ENCODE data around the gene CAPN15. TPM values are rescaled to one million over a fixed set of nuclear protein-coding genes. Genes with fewer than 3 reads are reported as not detected.

CAPN15 gene
- polyA plus RNA-seq, 2 donors: 28.4 to 47.6 TPM

DNA sequence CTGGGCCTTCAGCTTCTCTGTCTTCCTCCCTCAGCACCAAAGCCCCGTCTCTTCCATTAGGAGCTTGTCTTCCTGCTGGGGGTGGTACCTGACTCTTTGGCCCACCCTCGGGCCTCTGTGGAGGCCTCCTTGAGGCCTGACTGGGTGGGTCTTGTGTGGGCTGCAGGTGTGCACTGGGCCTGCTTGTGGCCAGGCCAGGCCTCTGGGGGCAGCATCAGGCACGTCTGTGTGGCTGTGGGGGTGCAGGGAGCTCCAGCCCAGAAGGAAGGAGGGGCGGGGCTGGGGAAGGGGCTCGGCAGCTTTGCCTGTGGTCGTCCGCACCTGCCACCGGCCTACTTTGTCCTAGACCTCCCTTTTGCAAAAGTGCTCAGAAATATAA, 49.3 kb downstream of the CAPN15 start:
- H3K27me3 ChIP-seq (ENCODE audit: control insufficient read depth in 1 of 2, insufficient read depth in 2 of 2, low read length in 2 of 2): no peaks in the 10 kb centered on the region
- H3K36me3 ChIP-seq (ENCODE audit: control insufficient read depth in 2 of 2, insufficient read depth in 2 of 2, low read length in 1 of 2): peaks cover 0 to 25% of the 10 kb centered on the region in 2 donors
- H3K4me3 ChIP-seq (ENCODE audit: low read depth in 1 of 2, low read length in 2 of 2): no peak overlapping the region
- no peak overlapping the region for H3K27ac ChIP-seq (ENCODE audit: low read depth in 2 of 2, low read length in 1 of 2)
- H3K4me1 ChIP-seq (ENCODE audit: control insufficient read depth in 2 of 2, insufficient read depth in 2 of 2, low read length in 1 of 2): peaks cover 0 to 3% of the 10 kb centered on the region in 2 donors
- WGBS, 2 donors: 60 to 69% methylated on average over 8 of the region's 8 CpGs
- H3K9me3 ChIP-seq (ENCODE audit: control insufficient read depth in 2 of 2, insufficient read depth in 1 of 2, low read depth in 1 of 2, low read length in 1 of 2): no peaks in the 10 kb centered on the region

DNA sequence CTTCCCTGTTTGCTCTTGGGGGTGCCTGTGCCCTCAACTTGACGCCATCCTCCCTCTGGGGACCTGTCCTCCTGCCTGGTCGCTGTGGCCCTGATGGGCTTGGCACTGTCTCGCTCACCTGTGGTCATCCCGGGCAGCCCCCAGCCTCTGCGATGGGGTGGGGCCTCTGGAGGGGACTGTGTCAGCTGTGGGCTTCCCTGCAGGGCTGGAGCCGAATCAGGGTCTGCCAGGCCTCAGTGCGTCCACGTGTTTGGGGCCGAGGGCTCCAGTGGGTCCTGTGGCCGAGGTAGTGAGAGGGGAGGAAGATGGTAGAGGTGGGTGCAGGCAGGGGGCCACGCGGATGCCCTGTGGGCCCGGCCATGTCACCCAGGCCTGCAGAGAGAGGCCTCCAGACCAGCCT, 50.3 kb downstream of the CAPN15 start:
- Histone ChIP-seq H3K9me3 (ENCODE audit: control insufficient read depth in 2 of 2, insufficient read depth in 1 of 2, low read depth in 1 of 2, low read length in 1 of 2) (no peaks in the 10 kb centered on the region), H3K36me3 (ENCODE audit: control insufficient read depth in 2 of 2, insufficient read depth in 2 of 2, low read length in 1 of 2) (peaks cover 0 to 22% of the 10 kb centered on the region in 2 donors), H3K27me3 (ENCODE audit: control insufficient read depth in 1 of 2, insufficient read depth in 2 of 2, low read length in 2 of 2) (no peaks in the 10 kb centered on the region), H3K4me1 (ENCODE audit: control insufficient read depth in 2 of 2, insufficient read depth in 2 of 2, low read length in 1 of 2) (peaks cover 0 to 3% of the 10 kb centered on the region in 2 donors), H3K27ac (ENCODE audit: low read depth in 2 of 2, low read length in 1 of 2) (no peak overlapping the region), H3K4me3 (ENCODE audit: low read depth in 1 of 2, low read length in 2 of 2) (no peak overlapping the region)
- 91 to 95% methylated on average over 13 of the region's 13 CpGs for WGBS, 2 donors

DNA sequence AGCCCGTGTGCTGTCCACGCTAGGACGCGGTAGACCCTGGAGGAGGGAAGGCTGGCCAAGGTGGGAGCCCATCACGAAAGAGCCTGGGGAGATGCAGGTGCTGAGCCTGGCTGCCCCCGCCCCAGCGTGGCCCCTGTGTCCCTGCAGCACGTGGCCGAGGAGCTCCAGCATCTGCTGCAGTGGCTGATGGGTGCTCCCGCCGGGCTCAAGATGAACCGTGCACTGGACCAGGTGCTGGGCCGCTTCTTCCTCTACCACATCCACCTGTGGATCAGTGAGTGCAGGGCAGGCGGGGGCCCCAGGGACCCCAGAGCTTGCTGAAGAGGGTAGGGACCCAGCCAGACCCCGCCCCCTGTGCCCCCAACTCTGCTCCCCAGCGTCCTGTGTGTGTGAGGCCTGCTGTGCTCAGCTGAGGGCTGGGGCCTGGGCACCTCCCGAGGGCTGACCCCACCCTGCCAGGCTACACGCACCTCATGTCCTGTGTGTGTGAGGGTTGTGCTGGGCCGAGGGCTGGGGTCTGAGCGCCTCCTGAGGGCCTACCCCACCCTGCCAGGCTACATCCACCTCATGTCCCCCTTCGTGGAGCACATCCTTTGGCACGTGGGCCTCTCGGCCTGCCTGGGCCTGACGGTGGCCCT, 50.8 kb downstream of the CAPN15 start:
- WGBS, 2 donors: 86 to 87% methylated on average over 24 of the region's 24 CpGs
- H3K36me3 ChIP-seq (ENCODE audit: control insufficient read depth in 2 of 2, insufficient read depth in 2 of 2, low read length in 1 of 2): peaks cover 0 to 22% of the 10 kb centered on the region in 2 donors
- no peak overlapping the region for H3K4me3 ChIP-seq (ENCODE audit: low read depth in 1 of 2, low read length in 2 of 2)

DNA sequence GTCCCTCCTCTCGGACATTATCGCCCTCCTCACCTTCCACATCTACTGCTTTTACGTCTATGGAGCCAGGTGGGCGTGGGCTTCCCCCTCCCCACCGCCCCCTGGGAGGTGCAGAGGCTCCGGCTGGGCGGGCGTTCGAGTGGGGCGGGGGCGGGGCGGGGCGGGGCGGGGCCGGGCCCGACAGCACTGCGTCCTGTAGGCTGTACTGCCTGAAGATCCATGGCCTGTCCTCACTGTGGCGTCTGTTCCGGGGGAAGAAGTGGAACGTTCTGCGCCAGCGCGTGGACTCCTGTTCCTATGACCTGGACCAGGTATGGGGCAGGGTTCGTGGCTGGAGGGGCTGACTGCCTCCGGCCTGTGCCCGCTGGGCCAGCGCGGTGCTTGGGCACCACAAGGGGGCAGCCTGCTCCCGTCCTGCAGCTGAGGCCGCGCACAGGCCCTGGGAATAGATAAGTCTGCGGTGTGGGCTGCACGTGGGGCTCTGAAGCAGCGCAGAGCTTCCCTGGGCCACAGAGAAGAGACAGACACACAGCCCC, 51.4 kb downstream of the CAPN15 start:
- Histone ChIP-seq H3K27ac (ENCODE audit: low read depth in 2 of 2, low read length in 1 of 2) (no peak overlapping the region), H3K4me1 (ENCODE audit: control insufficient read depth in 2 of 2, insufficient read depth in 2 of 2, low read length in 1 of 2) (peaks cover 0 to 3% of the 10 kb centered on the region in 2 donors), H3K27me3 (ENCODE audit: control insufficient read depth in 1 of 2, insufficient read depth in 2 of 2, low read length in 2 of 2) (no peaks in the 10 kb centered on the region), H3K4me3 (ENCODE audit: low read depth in 1 of 2, low read length in 2 of 2) (no peak overlapping the region), H3K36me3 (ENCODE audit: control insufficient read depth in 2 of 2, insufficient read depth in 2 of 2, low read length in 1 of 2) (peaks cover 0 to 20% of the 10 kb centered on the region in 2 donors), H3K9me3 (ENCODE audit: control insufficient read depth in 2 of 2, insufficient read depth in 1 of 2, low read depth in 1 of 2, low read length in 1 of 2) (no peaks in the 10 kb centered on the region)
- WGBS, 2 donors: 19 to 39% methylated on average over 34 of the region's 34 CpGs

More for the DNA sequence above, 50.8 kb downstream of the CAPN15 start:
- Histone ChIP-seq H3K27me3 (ENCODE audit: control insufficient read depth in 1 of 2, insufficient read depth in 2 of 2, low read length in 2 of 2) (no peaks in the 10 kb centered on the region), H3K9me3 (ENCODE audit: control insufficient read depth in 2 of 2, insufficient read depth in 1 of 2, low read depth in 1 of 2, low read length in 1 of 2) (no peaks in the 10 kb centered on the region), H3K27ac (ENCODE audit: low read depth in 2 of 2, low read length in 1 of 2) (no peak overlapping the region), H3K4me1 (ENCODE audit: control insufficient read depth in 2 of 2, insufficient read depth in 2 of 2, low read length in 1 of 2) (peaks cover 0 to 3% of the 10 kb centered on the region in 2 donors)

DNA sequence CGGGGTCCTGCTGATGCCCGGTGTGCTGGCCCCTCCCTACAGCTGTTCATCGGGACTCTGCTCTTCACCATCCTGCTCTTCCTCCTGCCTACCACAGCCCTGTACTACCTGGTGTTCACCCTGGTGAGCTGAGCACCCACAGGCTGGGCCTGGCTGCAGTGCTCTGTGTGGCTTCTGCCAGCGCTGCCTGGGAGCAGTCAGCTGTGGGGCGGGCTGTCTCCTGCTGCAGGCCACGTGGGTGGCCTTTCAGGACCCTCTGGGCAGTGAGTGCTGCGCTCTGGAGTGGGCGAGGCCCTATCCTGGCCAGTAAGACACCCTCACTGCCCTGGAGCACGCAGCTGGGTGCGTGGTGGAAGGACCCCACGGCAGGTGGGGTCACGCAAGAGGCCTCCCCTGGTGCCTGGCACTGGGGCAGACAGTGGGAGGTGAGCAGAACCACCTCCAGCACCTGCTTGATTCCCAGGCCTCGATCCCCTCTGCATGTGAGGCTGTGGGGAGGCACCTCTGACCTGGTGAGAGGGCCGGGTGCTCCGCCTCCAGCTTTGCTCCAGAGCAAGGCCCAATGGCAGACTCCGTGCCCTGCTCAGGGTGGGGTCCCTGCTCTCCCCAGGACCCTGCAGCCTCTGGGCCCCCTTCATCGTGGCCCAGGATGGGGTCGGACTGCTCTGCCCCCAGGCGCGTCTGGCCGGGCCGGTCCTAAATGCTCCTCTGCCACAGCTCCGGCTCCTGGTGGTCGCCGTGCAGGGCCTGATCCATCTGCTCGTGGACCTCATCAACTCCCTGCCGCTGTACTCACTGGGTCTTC, 52.8 kb downstream of the CAPN15 start:
- H3K27ac ChIP-seq (ENCODE audit: low read depth in 2 of 2, low read length in 1 of 2): no peak overlapping the region
- peaks cover 0 to 7% of the 10 kb centered on the region in 2 donors for H3K36me3 ChIP-seq (ENCODE audit: control insufficient read depth in 2 of 2, insufficient read depth in 2 of 2, low read length in 1 of 2)
- 76 to 89% methylated on average over 26 to 27 of the region's 27 CpGs for WGBS, 2 donors
- H3K27me3 ChIP-seq (ENCODE audit: control insufficient read depth in 1 of 2, insufficient read depth in 2 of 2, low read length in 2 of 2): no peaks in the 10 kb centered on the region
- H3K9me3 ChIP-seq (ENCODE audit: control insufficient read depth in 2 of 2, insufficient read depth in 1 of 2, low read depth in 1 of 2, low read length in 1 of 2): no peaks in the 10 kb centered on the region
- no peak overlapping the region for H3K4me3 ChIP-seq (ENCODE audit: low read depth in 1 of 2, low read length in 2 of 2)
- peaks cover 0 to 3% of the 10 kb centered on the region in 2 donors for H3K4me1 ChIP-seq (ENCODE audit: control insufficient read depth in 2 of 2, insufficient read depth in 2 of 2, low read length in 1 of 2)

DNA sequence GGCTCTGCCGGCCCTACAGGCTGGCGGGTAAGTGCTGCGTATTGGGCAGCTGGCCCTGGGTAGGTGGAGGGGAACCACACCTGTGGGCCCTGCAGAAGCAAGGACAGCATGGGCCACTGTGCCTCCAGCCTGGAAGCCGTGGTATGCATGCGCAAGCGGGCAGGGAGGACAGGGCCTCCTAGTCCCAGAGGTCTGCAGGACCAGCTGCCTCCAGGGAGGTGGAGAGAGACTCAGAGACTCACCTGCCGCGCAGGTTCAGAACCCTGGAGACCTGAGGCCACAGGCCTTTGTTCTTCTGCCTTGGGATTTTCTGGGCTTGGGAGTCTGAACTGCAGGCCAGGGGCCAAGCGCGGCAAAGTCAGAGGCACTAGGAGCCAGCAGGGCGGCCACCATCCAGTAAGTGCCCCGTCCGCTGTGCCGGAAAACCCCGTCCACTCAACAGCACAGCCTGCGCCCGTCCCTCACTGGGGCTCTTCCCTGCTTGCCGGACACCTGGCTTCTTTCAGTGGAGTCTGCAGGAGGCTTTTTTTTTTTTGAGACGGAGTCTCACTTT, 53.5 kb downstream of the CAPN15 start:
- 92 to 96% methylated on average over 19 of the region's 19 CpGs for WGBS, 2 donors
- Histone ChIP-seq H3K9me3 (ENCODE audit: control insufficient read depth in 2 of 2, insufficient read depth in 1 of 2, low read depth in 1 of 2, low read length in 1 of 2) (no peaks in the 10 kb centered on the region), H3K36me3 (ENCODE audit: control insufficient read depth in 2 of 2, insufficient read depth in 2 of 2, low read length in 1 of 2) (peaks cover 0 to under 1% of the 10 kb centered on the region in 2 donors)

DNA sequence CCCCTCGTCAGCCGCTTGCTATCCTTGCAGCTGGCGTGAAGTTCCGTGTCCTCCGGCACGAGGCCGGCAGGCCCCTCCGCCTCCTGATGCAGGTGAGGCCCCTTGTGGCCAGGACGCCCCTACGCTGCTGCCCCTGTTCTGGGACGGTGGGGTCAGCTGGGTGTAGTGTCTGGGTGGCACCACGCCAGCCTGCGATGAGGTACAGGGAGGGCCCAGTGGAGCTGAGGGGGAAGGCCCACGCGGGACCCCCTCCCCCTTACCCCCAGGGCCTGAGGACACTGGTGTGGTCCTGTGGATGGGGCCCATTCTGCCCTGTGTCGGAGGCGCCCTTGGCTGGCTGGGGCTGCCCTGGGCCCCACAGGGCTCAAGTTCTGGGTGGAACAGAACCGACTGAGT, 54.7 kb downstream of the CAPN15 start:
- Histone ChIP-seq H3K27me3 (ENCODE audit: control insufficient read depth in 1 of 2, insufficient read depth in 2 of 2, low read length in 2 of 2) (no peaks in the 10 kb centered on the region), H3K4me3 (ENCODE audit: low read depth in 1 of 2, low read length in 2 of 2) (no peak overlapping the region)

More for the DNA sequence above, 53.5 kb downstream of the CAPN15 start:
- no peak overlapping the region for H3K27ac ChIP-seq (ENCODE audit: low read depth in 2 of 2, low read length in 1 of 2)
- no peak overlapping the region for H3K4me3 ChIP-seq (ENCODE audit: low read depth in 1 of 2, low read length in 2 of 2)
- peaks cover 0 to 3% of the 10 kb centered on the region in 2 donors for H3K4me1 ChIP-seq (ENCODE audit: control insufficient read depth in 2 of 2, insufficient read depth in 2 of 2, low read length in 1 of 2)
- H3K27me3 ChIP-seq (ENCODE audit: control insufficient read depth in 1 of 2, insufficient read depth in 2 of 2, low read length in 2 of 2): no peaks in the 10 kb centered on the region

DNA sequence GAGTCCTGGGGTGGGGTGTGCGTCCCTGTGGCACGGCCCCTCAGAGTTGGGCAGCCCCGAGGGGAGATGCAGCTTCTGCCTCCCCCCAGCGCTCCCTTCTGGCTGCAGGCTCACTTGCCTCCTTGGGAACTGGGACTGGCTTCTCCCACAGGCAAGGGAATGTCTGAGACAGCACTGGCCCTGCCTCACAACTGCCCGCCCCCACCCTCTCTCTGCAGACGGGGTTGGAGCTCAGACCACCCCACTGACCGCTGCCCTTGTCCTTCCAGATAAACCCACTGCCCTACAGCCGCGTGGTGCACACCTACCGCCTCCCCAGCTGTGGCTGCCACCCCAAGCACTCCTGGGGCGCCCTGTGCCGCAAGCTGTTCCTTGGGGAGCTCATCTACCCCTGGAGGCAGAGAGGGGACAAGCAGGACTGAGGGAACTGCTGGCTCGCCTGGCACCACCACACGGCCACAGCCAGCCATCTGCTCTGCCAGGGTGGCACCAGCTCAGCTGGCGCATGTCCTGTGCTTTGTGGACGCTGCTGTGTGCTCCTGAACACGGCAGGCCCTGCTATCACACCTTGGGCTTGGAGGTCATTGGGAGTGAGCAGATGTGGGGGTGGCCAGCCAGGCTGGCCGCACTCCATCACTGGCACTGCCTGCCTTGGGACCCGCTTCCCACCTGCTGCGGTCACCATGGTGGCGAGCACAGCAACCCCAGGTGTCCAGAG, 55.3 kb downstream of the CAPN15 start:
- Histone ChIP-seq H3K4me1 (ENCODE audit: control insufficient read depth in 2 of 2, insufficient read depth in 2 of 2, low read length in 1 of 2) (peaks cover 0 to 6% of the 10 kb centered on the region in 2 donors), H3K4me3 (ENCODE audit: low read depth in 1 of 2, low read length in 2 of 2) (no peak overlapping the region), H3K27me3 (ENCODE audit: control insufficient read depth in 1 of 2, insufficient read depth in 2 of 2, low read length in 2 of 2) (no peaks in the 10 kb centered on the region), H3K36me3 (ENCODE audit: control insufficient read depth in 2 of 2, insufficient read depth in 2 of 2, low read length in 1 of 2) (no peaks in the 10 kb centered on the region), H3K9me3 (ENCODE audit: control insufficient read depth in 2 of 2, insufficient read depth in 1 of 2, low read depth in 1 of 2, low read length in 1 of 2) (no peaks in the 10 kb centered on the region), H3K27ac (ENCODE audit: low read depth in 2 of 2, low read length in 1 of 2) (no peak overlapping the region)
- 80 to 86% methylated on average over 21 of the region's 21 CpGs for WGBS, 2 donors

More for the DNA sequence above, 54.7 kb downstream of the CAPN15 start:
- WGBS, 2 donors: 81 to 90% methylated on average over 17 to 18 of the region's 18 CpGs
- H3K4me1 ChIP-seq (ENCODE audit: control insufficient read depth in 2 of 2, insufficient read depth in 2 of 2, low read length in 1 of 2): peaks cover 0 to 3% of the 10 kb centered on the region in 2 donors
- no peaks in the 10 kb centered on the region for H3K9me3 ChIP-seq (ENCODE audit: control insufficient read depth in 2 of 2, insufficient read depth in 1 of 2, low read depth in 1 of 2, low read length in 1 of 2)
- no peaks in the 10 kb centered on the region for H3K36me3 ChIP-seq (ENCODE audit: control insufficient read depth in 2 of 2, insufficient read depth in 2 of 2, low read length in 1 of 2)
- no peak overlapping the region for H3K27ac ChIP-seq (ENCODE audit: low read depth in 2 of 2, low read length in 1 of 2)

DNA sequence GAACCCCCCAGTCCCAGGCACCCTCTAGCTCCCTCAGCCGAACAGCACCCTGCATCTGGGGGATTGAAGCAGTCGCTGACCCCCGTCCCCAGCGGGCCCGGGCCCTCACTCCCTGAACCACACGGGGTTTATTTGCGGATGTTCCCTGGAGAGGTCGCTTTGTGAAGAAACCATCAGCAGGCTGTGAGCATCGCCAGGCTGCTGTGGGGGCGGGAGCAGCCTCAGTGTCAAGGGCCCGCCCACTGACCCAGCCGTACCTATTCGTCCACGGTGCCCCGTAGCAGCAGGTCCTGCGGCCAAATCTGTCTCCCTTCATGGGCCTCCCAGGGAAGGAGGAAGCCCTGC, 55.9 kb downstream of the CAPN15 start:
- H3K4me3 ChIP-seq (ENCODE audit: low read depth in 1 of 2, low read length in 2 of 2): no peak overlapping the region
- H3K27me3 ChIP-seq (ENCODE audit: control insufficient read depth in 1 of 2, insufficient read depth in 2 of 2, low read length in 2 of 2): no peaks in the 10 kb centered on the region
- WGBS, 2 donors: 60% methylated on average over 16 of the region's 16 CpGs
- H3K36me3 ChIP-seq (ENCODE audit: control insufficient read depth in 2 of 2, insufficient read depth in 2 of 2, low read length in 1 of 2): no peaks in the 10 kb centered on the region
- no peaks in the 10 kb centered on the region for H3K9me3 ChIP-seq (ENCODE audit: control insufficient read depth in 2 of 2, insufficient read depth in 1 of 2, low read depth in 1 of 2, low read length in 1 of 2)
- H3K27ac ChIP-seq (ENCODE audit: low read depth in 2 of 2, low read length in 1 of 2): no peak overlapping the region
- H3K4me1 ChIP-seq (ENCODE audit: control insufficient read depth in 2 of 2, insufficient read depth in 2 of 2, low read length in 1 of 2): peaks cover 0 to 12% of the 10 kb centered on the region in 2 donors

All from esophagus (tissue), 2 donors.